Nucleus accumbens (tissue), 56 donors: Measurements from ENCODE around the gene DAPK1.
A peak's percentile ranks its signal among the peaks of the same experiment; 100 is the strongest.

Source experiments
- DNase-seq, 56 donors: peaks; one replicate each; lab custom pipeline; 2025; lab: John Stamatoyannopoulos, UW

The DAPK1 gene

DNA sequence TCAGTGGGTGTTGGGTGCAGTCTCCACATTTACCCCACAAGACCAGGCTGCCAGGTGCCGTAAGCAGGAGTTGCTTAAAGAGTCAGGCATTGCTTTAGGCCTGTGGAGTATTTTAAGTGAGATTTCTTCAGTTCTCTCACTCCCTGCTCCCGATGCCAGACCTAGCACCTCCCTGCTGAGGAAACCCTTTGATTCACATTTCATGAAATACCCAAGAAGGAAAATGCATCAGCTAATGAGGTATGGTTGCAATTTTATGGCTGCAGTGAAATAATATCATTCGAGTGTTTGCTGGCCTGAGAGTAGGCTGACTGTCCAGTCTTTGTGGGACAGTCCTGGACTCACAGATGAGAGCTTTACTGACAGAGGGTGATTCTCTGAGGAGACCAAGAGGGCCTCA lies 160.8 kb downstream of the DAPK1 start:
- no peak for DNase-seq

DNA sequence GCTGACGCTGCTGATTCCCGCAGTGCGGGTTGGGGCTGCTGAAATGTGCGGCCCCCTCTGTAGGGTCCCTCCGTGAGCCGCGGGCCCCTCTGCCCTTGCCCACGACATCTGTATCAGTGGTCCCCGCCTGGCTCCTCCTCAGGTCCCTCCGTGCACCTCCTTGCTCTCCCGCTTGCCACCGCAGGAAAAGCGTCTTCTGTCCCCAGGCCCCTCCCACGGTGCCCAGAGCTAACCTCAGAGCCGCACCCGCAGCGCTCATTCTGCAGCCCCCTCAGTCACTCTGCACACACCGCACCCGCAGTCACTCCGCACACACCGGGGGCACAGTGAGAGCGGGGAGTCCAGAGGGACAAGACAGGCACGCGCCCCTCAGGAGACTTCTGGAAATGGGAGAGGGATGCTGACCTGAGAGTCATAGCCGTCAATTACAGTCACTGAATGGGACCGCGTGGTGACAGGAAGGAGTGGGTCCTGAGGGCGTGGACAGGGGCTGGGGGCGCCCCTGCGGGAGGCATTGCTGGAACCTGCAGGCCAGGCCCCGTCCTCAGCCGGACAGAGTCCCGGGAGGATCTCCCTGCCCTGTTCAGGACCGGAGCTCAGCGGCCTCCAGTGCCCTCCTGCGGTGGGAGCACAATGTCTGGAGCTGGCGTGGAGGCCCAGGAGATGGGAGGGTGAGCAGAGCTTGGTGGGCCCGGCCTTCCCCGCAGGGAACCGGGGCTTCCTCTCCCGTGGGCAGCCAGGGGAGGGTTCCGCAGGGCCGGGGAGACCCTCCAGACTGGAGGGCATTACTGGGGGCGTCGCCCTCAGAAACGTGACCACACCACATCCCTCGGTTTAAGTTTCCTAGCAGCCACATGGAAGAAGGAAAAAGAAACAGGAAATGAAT lies 162.1 kb downstream of the DAPK1 start:
- DNase-seq = no peak

DNA sequence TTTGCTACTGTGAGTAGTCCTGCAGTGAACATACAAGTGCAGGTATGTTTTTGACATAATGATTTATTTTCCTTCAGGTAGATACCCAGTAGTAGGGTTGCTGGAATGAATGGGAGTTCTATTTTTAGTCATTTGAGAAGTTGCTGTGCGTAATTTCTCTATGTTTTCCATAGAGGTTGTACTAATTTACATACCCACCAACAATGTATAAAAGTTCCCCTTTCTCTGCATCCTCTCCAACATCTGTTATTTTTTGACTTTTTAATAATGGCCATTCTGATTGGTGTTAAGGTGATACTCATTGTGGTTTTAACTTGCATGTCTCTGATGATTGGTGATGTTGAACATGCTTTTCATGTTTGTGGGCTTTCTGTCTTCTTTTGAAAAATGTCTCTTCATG lies 163.6 kb downstream of the DAPK1 start:
- DNase-seq = no peak

DNA sequence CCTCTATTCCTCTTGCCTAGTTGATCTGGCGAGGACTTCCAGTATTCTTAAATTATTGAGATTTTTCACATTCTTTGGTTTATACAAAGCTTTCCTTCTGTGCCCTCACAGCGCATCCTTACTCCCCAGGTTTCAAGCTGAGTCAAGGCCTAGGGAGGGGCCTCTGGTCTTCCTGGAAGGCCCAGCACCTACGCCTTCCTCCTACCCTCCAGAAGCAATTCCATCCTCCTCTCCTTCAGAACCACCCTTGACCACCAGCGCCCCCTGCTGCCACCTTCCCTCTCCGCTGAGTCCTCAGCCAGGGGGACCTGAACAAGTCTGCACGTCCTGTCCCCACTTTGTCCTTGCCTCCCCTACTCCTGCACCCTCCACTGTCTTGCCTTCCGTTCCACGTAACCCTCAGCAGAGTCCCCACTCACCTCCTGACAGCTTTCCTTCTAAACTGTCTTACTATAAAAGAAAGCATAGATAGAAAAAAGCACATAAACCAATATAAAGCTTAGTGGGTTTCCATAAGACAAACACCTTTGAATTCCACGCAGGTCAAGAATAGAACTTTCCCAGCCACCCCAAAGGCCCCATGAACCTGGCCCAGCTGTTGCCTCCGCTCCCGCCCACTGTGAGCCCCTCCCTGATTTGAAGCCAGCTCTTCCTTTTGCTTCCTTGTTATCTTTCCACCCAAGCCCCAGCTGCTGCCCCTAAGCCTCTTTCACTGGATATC lies 165.3 kb downstream of the DAPK1 start:
- peak in 37 of 56 donors; percentile 9 to 75 (median 43) for DNase-seq

DNA sequence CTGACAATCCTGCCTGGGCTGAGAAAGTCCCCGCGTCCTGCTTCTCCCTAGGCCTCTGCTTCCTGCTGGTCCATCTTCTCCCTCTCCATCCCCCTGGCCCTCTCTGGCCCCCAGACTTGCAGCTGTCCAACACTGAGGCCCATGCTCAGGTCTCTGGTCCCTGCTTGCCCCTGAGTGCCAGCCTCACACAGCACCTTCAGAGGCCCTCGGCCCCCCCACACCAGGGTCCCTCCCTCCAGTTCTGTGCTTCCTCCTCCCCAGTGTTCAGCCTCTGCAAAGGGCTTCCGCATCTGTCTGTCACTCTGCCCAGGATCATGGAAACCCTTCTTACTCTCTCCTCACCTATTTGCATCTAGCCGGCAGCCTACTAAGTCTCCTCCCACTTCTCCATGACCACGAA lies 165.9 kb downstream of the DAPK1 start:
- DNase-seq = no peak

DNA sequence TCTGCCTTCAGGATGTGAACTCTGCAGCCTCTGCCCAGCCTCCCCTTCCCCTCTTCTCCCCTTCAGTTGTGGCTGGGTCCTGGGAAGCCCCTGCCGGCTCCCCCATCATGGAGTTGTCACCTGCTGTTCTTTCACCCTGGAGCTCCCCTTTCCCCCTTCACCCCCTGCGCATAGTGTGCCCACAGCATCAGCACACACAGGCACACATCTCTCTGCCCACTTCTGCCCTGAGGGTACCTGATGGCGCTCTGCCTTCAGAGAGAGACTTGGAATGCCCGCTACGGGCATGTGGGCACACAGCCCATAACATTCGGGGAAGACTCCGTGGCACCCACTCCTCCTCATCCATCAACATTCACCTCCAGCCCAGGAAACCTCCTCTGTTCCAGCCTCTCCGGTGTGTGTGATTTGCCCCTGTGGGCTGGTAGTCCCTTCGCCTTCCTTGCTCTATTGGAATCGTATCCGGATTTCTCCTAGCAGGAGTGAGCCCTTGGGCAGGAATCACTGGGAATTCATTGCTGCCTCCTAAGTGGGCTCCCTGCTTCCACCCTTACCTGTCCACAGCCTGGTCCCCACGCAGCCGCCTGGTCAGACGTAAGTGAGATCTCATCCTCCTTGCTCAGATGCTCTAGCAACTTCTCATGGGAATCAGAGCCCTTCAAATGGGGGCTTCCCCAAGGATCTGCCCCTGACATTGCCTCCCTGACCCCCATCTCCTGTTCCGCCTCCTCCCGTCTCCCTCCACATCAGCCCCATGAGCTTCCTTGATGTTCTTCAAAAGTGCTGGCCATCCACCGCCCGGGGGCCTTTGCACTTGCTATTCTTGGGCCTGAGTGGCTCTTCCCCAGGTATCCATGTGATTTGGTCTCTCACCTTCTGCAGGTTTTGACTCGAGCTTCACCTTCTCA lies 166.7 kb downstream of the DAPK1 start:
- no peak for DNase-seq

DNA sequence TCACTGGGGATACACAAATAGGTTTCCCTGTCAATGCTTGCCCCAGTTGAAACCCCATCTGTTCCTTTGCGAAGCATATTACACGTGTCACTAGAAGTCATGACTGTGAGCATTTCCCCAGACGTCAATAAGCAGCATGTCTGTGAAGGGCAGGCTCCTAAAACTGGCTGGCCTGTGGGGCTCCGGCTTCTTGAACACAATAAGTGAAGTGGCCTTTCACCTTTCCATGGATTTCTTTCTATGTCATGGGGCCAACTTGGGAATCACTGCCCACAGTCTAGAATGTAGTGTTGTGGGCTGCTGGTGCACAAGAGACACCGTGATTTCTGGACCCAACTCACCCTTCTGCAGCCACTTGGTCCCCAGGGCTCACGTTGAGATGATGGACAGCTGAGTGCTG lies 167.8 kb downstream of the DAPK1 start:
- no peak for DNase-seq

DNA sequence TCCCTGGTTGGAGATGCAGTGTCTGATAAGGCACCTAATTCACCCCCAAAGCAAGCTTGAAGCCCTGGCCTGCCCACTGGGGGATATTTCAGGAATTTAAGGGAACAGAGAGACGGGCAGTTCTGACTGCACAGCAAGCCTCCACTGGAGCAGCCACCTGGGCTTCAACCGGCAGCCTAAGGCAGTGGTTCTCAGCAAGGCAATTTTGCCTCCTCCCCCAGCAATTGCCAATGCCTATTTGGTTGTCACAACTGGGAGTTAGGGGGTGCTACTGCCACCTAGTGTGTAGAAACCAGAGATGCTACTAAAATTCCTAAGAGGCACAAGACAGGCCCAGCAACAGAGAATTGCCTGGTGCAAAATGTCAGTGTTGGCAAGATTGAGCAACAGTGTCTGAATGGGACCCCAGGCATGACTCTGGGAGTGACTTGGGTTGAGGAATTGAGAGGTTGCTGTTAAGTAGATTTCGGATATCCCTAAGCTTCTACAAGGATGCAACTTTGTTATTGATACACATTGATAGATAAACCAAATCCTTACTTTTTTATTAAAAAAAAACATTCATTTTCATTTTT lies 169.6 kb downstream of the DAPK1 start:
- peak in 1 of 56 donors; percentile 22 for DNase-seq

DNA sequence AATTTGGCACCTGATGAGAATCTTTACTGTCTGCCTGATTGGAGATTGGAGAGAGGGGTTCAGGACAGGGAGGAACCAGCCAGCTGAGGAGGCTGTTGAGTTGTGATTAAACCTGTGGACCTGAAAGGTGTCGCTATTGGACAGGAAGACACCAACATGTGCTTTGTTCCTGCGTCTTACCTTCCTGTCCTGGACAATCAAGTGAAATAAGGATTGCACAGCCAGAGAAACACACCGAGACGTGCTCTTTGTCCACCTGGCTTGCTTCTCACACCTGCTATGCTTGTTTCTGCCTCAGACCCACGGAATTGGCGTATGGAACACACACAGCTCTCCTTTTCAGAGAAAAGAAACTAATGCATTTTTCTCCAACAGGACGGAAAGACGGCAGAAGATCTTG lies 170.6 kb downstream of the DAPK1 start:
- no peak for DNase-seq

DNA sequence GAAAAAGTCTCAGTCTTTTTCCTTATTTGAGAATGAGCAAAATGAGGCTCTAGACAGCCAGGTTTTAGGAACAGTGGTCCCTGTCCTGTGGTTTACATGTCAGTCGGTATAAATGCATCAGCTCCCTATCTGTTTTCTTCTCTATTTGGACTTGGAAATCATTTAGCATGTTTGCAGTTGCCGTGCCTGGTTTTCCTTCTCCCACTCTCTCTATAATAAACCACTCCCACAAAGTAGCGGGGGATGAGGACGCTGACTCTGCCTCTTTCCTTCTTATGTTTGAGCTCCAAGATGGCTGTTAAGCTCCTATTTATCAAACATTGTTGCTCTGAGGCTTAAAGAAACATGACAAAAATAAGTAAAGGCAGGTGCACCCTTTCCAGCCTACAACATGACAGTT lies 171.1 kb downstream of the DAPK1 start:
- DNase-seq = peak in 2 of 56 donors; percentile 26 to 34

DNA sequence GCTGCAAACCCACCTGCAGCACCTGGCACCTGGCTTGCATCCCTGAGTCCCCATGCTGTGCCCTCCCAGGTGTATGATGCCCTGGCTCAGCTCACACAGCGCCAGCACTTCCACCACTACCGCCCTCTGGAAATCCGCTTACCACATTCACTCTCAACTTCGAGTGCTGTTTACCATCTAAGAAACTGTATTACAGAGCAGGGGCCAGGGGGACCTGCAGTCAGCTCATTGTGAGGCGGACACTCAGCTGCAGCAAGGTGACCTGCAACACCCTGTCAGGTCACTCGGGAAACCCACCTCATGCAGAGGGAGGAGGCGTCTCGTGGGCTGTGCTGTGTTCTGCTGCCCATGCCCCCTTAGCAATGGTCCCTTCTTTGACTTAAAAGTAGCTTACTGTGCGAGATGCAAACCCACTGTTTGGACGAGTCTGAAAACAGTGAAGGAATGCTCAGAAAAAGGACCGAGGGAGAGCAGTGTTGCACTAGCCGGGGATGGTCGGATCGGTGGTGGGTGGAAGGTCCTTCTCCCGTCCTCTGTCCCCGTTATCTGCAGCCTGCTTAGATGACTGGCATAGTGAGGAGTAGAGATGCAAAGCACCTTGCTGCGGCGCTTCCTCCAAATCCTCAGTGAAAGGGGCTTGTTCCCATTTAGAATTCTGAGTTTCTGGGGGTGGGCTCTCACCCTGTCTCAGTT lies 173.1 kb downstream of the DAPK1 start:
- no peak for DNase-seq

DNA sequence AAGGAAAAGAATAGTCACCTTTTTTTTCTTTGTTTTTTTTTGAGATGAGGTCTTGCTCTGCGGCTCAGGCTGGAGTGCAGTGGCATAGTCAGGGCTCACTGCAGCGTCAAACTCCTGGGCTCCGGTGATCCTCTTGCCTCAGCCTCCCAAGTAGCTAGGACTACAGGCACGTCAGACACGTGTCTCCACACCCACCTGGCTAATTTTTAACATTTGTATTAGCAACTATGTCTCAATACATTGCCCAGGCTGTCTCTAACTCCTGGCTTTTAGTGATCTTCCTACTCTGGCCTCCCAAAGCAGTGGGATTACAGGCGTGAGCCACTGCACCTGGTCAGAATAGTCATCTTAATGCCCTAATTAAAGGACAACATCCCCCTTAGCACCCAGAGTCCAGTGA lies 173.8 kb downstream of the DAPK1 start:
- DNase-seq = no peak

DNA sequence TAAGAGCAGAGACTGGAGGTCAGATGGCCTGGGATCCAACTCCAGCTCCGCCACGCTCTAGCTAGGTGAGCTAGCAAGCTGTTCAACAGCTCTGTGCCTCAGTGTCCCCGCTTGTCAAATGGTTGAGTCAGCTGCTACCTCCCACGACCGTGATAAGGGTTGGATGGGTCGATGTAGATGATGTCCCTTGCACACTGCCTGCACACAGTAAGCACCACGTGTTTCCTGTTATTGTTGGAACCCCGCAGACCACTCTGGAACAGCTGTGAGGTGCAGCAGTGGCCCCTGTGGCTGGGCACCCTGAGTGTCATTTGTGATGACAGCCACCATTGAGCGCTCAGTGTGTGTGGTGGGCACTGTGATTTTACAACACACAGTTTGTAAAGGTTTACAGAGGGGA lies 174.3 kb downstream of the DAPK1 start:
- no peak for DNase-seq

DNA sequence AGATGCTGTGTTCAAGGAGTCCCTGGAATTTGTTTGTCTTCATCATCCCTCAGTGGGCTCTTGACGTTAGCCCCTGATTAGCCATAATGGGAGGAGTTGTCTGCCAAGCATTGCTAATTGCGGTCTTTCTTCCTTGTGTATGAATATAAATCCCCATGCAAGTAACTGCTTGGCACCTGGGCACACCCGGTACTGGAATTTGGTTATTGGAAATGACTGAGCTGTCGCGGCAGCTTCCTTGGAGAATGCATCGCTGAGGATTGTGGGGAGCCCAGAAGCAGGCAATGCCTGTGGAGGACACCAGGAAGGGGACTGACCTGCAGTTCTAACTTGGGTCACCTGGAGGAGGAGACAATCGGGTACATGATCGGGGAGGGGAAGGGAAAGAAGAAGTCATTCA lies 174.9 kb downstream of the DAPK1 start:
- no peak for DNase-seq

DNA sequence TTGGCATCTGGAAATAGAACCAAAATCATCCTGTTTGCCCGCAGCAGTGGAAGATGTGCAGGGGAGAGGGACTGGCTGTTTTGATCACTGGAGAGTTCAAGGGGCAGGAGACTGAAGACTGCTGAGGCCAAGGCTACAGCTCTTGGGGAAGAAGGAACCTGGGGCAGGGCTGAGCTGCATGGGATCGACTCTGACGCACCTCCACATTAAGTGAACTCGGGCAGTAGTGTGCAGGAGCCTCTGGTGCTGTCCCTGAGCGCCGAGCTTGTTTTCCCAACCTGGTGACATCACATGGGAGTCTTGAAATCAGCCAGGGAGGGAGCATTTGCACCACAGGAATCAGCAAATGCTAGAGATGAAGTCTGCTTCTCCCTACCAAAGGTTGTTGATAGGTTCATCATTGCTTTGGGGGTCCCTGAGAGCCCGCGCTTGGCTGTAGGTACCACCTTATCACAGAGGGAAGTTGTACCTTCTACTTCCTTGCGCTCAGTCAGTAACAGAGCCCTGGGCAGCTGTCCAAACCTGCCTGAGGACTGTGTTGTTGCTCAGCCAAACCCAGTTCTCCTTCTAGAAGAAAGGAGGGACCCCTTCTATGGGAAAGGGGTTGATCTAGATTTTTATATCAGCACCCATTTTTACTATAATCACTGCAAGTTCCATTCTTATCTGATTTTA lies 175.9 kb downstream of the DAPK1 start:
- DNase-seq = no peak

DNA sequence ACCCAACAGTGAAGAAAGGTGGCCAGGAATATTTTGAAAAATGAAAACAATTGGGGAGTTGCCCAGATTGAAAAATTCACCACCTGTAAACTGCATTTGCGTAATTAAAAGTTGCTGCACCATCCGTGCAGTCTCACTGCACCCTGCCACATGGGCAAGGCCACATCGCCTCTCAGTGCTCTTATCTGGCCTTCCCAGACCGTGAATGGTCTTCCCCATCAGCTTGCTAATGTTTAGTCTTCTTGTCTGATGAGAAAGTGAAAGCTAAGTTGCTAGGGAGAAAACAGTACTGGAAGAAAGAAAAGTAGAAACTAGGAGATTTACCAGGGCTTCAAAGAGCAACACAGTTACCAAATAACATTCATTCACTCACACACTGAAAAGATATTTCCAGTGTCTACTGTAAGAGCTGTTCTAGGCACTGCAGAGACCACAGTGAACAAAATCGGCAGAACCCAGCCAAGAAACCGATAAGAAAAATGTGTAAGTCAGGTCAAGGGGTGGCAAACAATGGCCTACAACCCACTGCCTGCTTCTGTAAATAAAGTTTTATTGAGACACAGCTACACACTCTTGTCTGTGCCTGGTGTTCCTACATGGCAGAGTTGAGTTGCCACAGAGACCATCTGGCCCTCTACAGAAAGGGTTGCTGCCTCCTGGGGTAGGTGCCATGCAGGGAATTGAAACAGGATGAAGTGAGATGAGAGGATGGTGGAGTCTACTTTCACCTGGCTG lies 177.1 kb downstream of the DAPK1 start:
- DNase-seq = no peak

DNA sequence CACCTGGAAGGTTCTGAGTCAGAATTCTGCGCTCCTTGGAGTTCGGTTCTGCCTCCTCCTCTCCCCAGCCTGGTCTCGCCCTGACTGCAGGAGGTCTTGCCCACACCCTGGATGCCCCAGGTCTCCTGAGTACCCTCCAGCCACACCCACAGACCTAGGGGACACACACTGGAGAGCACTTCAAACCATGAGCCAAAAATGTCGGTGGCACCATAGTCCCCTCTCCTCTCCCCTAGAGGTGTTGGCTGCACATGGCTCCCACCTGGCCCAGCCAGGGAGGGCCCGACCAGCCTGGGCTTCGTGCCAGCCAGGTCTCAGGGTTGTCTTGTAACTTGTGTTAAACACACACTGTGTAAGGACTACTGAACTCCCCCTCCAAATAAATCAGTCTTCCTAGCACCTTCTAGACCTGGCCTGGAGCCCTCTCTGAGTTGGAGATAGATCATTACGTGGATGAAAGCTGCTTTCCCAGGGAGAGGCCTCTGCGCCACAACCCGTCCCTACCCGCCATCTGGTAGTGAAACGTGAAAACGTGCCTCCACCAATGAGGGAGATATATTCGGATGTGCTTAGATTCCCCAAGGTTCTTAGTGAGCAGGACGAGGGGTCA lies 178.3 kb downstream of the DAPK1 start:
- no peak for DNase-seq
